Spinal cord (tissue), 10 donors: ENCODE results near the gene KLHL8. TPM values are rescaled to one million over a fixed set of nuclear protein-coding genes. Genes with fewer than 3 reads are reported as not detected.

Source experiments
- DNase-seq, 6 donors: peaks; one replicate each; pipeline versions ENCODE4 v3.0.0 to v3.0.0-alpha.2; 2013 to 2015; ENCODE audit warnings: low spot score in 6 of 6, low read depth in 4 of 6
- H3K27ac ChIP-seq: one replicate; pipeline ENCODE4 v1.5.1; 2013; ENCODE audit warnings: low read depth, low read length, control low read depth
- H3K27me3 ChIP-seq: one replicate; pipeline ENCODE4 v1.6.1; 2013; ENCODE audit warnings: low read length; ENCODE audit not compliant: control insufficient read depth, insufficient read depth
- H3K36me3 ChIP-seq: one replicate; pipeline ENCODE4 v1.6.1; 2013; ENCODE audit warnings: low read length; ENCODE audit not compliant: control insufficient read depth, insufficient read depth
- H3K4me1 ChIP-seq: one replicate; pipeline ENCODE4 v1.6.1; 2013; ENCODE audit warnings: low read length; ENCODE audit not compliant: control insufficient read depth, insufficient read depth
- H3K4me3 ChIP-seq: one replicate; pipeline ENCODE4 v1.5.1; 2013; ENCODE audit warnings: low read depth, low read length, control low read depth
- H3K9me3 ChIP-seq: one replicate; pipeline ENCODE4 v1.6.1; 2013; ENCODE audit warnings: low read length; ENCODE audit not compliant: control insufficient read depth, insufficient read depth
- WGBS: methylation state at CpG from one replicate; pipeline ENCODE4 v1.1.5; 2013; ENCODE audit warnings: missing lambda C conversion rate; ENCODE audit not compliant: insufficient coverage; 5-methylcytosine and 5-hydroxymethylcytosine counted together
- polyA plus RNA-seq, 2 donors: library from polyadenylated mRNA; unstranded; fragments of 120-200 nt; gene quantifications; one replicate each; pipeline ENCODE4 v1.2.1, GENCODE V29; 2013; ENCODE audit not compliant: insufficient read length in 2 of 2
- total RNA-seq, 2 donors: library from RNA; depleted of rRNA in 1 of 2; stranded (reverse); fragments of 120-200 nt in 1 of 2; fragments of >200 nt in 1 of 2; gene quantifications; one replicate each; pipeline versions ENCODE4 v1.2.3 to v1.2.4, GENCODE V29; 2013 to 2014
- donor health status: healthy.

Gene KLHL8
- total and polyA plus RNA-seq, 4 donors: 13.9 to 36.8 (median 16.9) TPM

GRCh38 chr4:87120010-87120409, 100.4 kb downstream of the KLHL8 start:
- peaks cover 9% of the 10 kb centered on the region for H3K4me1 ChIP-seq
- no peak overlapping the region for H3K4me3 ChIP-seq
- H3K9me3 ChIP-seq: no peaks in the 10 kb centered on the region
- no peak for DNase-seq
- H3K36me3 ChIP-seq: peaks cover 10% of the 10 kb centered on the region
- H3K27ac ChIP-seq: no peak overlapping the region
- 87% methylated on average over 3 of the region's 4 CpGs for WGBS
- no peaks in the 10 kb centered on the region for H3K27me3 ChIP-seq

- no peak for DNase-seq
- Histone ChIP-seq H3K4me1 (peaks cover 9% of the 10 kb centered on the region), H3K9me3 (peaks cover 1% of the 10 kb centered on the region), H3K27ac (no peak overlapping the region), H3K36me3 (peaks cover 19% of the 10 kb centered on the region), H3K27me3 (no peaks in the 10 kb centered on the region), H3K4me3 (no peak overlapping the region)
- 92% methylated on average over 1 of the region's 2 CpGs for WGBS
These were observed 101.6 kb downstream of the KLHL8 start for GRCh38 chr4:87118826-87119225.

DNA sequence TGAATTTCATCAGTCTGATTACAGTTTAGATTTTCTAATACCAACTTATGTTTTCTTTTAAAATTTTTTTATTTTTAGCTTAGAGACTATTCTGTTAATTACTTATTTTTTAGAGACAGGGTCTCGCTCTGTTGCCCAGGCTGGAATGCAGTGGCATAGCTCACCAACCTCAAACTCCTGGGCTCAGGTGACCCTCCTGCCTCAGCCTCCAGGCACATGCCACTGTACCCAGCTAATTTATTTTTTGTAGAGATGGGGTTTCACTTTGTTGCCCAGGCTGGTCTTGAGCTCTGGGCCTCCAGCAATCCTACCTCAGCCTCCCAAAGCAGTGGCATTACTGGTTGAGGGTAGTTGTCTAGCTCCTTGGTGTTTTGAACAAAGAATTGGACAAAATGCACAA, 102.0 kb downstream of the KLHL8 start:
- no CpG with 5 or more reads among the region's 1 CpG for WGBS
- Histone ChIP-seq H3K36me3 (peaks cover 19% of the 10 kb centered on the region), H3K27me3 (no peaks in the 10 kb centered on the region), H3K4me1 (peaks cover 9% of the 10 kb centered on the region), H3K9me3 (peaks cover 1% of the 10 kb centered on the region), H3K4me3 (no peak overlapping the region), H3K27ac (no peak overlapping the region)
- DNase-seq: no peak

- peaks cover 1% of the 10 kb centered on the region for H3K9me3 ChIP-seq
- peaks cover 19% of the 10 kb centered on the region for H3K36me3 ChIP-seq
- H3K27ac ChIP-seq: no peak overlapping the region
- DNase-seq: no peak
- 50% methylated on average over 1 of the region's 5 CpGs for WGBS
- no peaks in the 10 kb centered on the region for H3K27me3 ChIP-seq
- no peak overlapping the region for H3K4me3 ChIP-seq
- peaks cover 9% of the 10 kb centered on the region for H3K4me1 ChIP-seq
These were observed 102.7 kb downstream of the KLHL8 start for GRCh38 chr4:87117732-87118075.

GRCh38 chr4:87117051-87117731, 103.2 kb downstream of the KLHL8 start:
- Histone ChIP-seq H3K9me3 (peaks cover 1% of the 10 kb centered on the region), H3K4me1 (peaks cover 9% of the 10 kb centered on the region), H3K36me3 (peaks cover 19% of the 10 kb centered on the region), H3K4me3 (no peak overlapping the region), H3K27ac (no peak overlapping the region), H3K27me3 (no peaks in the 10 kb centered on the region)
- DNase-seq: no peak
- WGBS: 74% methylated on average over 7 of the region's 8 CpGs

- DNase-seq: no peak
- H3K27me3 ChIP-seq: no peaks in the 10 kb centered on the region
- no peak overlapping the region for H3K4me3 ChIP-seq
- H3K36me3 ChIP-seq: peaks cover 19% of the 10 kb centered on the region
- peaks cover 9% of the 10 kb centered on the region for H3K4me1 ChIP-seq
- 100% methylated on average over 1 of the region's 1 CpG for WGBS
- peaks cover 1% of the 10 kb centered on the region for H3K9me3 ChIP-seq
- no peak overlapping the region for H3K27ac ChIP-seq
These were observed 104.2 kb downstream of the KLHL8 start for GRCh38 chr4:87116231-87116630.

DNA sequence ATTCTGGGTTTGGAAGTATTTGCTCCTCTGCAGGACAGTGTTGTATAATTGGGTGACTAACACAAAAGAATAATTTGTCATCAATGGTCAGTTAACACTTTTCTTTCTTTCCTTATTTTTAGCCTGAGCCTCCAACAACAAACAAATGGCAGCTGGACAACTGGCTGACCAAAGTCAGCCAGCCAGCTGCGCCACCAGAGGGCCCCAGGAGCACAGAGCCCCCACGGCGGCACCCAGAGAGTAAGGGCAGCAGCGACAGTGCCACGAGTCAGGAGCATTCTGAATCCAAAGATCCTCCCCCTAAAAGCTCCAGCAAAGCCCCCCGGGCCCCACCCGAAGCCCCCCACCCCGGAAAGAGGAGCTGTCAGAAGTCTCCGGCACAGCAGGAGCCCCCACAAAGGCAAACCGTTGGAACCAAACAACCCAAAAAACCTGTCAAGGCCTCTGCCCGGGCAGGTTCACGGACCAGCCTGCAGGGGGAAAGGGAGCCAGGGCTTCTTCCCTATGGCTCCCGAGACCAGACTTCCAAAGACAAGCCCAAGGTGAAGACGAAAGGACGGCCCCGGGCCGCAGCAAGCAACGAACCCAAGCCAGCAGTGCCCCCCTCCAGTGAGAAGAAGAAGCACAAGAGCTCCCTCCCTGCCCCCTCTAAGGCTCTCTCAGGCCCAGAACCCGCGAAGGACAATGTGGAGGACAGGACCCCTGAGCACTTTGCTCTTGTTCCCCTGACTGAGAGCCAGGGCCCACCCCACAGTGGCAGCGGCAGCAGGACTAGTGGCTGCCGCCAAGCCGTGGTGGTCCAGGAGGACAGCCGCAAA, 106.0 kb downstream of the KLHL8 start:
- Histone ChIP-seq H3K9me3 (peaks cover 1% of the 10 kb centered on the region), H3K4me1 (no peaks in the 10 kb centered on the region), H3K4me3 (no peak overlapping the region), H3K36me3 (peaks cover 14% of the 10 kb centered on the region), H3K27ac (no peak overlapping the region), H3K27me3 (no peaks in the 10 kb centered on the region)
- no peak for DNase-seq
- WGBS: 94% methylated on average over 17 of the region's 24 CpGs

GRCh38 chr4:87112063-87112462, 108.4 kb downstream of the KLHL8 start:
- Histone ChIP-seq H3K27ac (no peak overlapping the region), H3K27me3 (no peaks in the 10 kb centered on the region), H3K9me3 (peaks cover 1% of the 10 kb centered on the region), H3K36me3 (peaks cover 11% of the 10 kb centered on the region), H3K4me1 (no peaks in the 10 kb centered on the region), H3K4me3 (no peak overlapping the region)
- no peak for DNase-seq
- WGBS: no CpG with 5 or more reads among the region's 4 CpGs
